HUES64 (cell line): ENCODE results near the gene PRELID3B.

Experiments
- H3K27ac ChIP-seq: 2 replicates; pipeline ENCODE4 v1.7.0; 2013; ENCODE audit warnings: low read depth, low read length, inconsistent platforms
- H3K27me3 ChIP-seq: 2 replicates; pipeline ENCODE4 v1.6.1; 2013; ENCODE audit warnings: mild to moderate bottlenecking, low read length; ENCODE audit not compliant: insufficient read depth
- H3K36me3 ChIP-seq: 2 replicates; pipeline ENCODE4 v1.6.1; 2013; ENCODE audit warnings: mild to moderate bottlenecking, low read length; ENCODE audit not compliant: insufficient read depth
- H3K4me1 ChIP-seq: 2 replicates; pipeline ENCODE4 v1.6.1; 2013; ENCODE audit warnings: mild to moderate bottlenecking, low read length, moderate library complexity; ENCODE audit not compliant: insufficient read depth
- H3K4me3 ChIP-seq: 2 replicates; pipeline ENCODE4 v1.5.1; 2013; ENCODE audit warnings: mild to moderate bottlenecking, low read length, moderate library complexity
- H3K9ac ChIP-seq: 2 replicates; pipeline ENCODE4 v1.6.1; 2013; ENCODE audit warnings: mild to moderate bottlenecking, low read depth, low read length
- H3K9me3 ChIP-seq: 2 replicates; pipeline ENCODE4 v1.6.1; 2013; ENCODE audit warnings: low read depth, low read length; ENCODE audit not compliant: insufficient read depth
- WGBS: fragments of 150-250, 120-280 bp; methylation state at CpG from one replicate; pipeline ENCODE4 v1.1.7; 2013; ENCODE audit warnings: missing lambda C conversion rate; 5-methylcytosine and 5-hydroxymethylcytosine counted together

Gene PRELID3B

DNA sequence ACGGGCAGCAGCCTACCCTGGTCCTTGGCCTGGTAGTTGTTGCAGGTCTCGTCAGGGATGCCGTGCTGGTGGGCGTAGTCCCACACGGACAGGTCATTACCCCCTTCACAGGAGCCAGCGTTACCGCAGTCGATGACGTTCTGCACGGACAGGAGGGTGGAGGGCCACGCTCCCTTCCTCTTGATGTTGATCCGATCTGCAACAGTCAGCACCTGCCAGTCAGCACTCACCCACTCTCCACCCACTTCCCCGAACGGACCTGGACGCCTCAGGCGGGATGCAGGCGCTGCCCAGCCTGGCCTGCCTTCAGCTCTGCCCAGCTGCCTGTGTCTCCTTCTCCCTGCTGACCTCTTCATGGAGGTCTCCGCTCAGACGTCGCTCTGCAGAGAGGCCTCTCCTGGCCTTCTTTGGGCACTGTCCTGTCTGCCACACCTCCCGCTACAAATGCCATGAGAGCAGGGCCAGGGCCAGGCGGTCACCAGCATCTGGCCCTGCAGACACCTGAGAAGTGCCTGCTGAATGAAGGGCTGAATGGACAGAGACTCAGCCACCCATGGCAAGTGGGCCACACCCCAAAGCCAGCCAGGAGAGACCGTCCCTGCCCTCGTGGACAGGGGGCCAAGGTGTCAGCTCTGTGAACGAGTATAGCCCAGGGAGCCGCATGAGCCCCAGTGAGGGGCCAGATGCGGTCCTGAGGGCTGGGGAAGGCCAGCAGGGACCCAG lies 41.0 kb downstream of the PRELID3B start:
- H3K9me3 ChIP-seq, result no peaks in the 10 kb centered on the region
- no peak overlapping the region for H3K9ac ChIP-seq
- no peak overlapping the region for H3K4me3 ChIP-seq
- peaks cover 8% of the 10 kb centered on the region; the same call in 1 of the 2 replicates for H3K27me3 ChIP-seq
- peaks cover 12% of the 10 kb centered on the region for H3K36me3 ChIP-seq
- H3K27ac ChIP-seq, result no peak overlapping the region
- no peaks in the 10 kb centered on the region for H3K4me1 ChIP-seq
- 95% methylated on average over 27 of the region's 27 CpGs for WGBS

GRCh38 chr20:59001068-59001448 lies 41.5 kb downstream of the PRELID3B start:
- Histone ChIP-seq H3K27ac (no peak overlapping the region), H3K27me3 (peaks cover 3% of the 10 kb centered on the region; the same call in 1 of the 2 replicates), H3K4me1 (no peaks in the 10 kb centered on the region), H3K36me3 (peaks cover 17% of the 10 kb centered on the region), H3K9me3 (no peaks in the 10 kb centered on the region), H3K4me3 (no peak overlapping the region), H3K9ac (no peak overlapping the region)
- WGBS, result 91% methylated on average over 13 of the region's 13 CpGs

- Histone ChIP-seq H3K4me3 (no peak overlapping the region), H3K36me3 (peaks cover 25% of the 10 kb centered on the region), H3K27ac (no peak overlapping the region), H3K9ac (no peak overlapping the region), H3K9me3 (no peaks in the 10 kb centered on the region), H3K27me3 (no peaks in the 10 kb centered on the region), H3K4me1 (no peaks in the 10 kb centered on the region)
- WGBS, result 69% methylated on average over 3 of the region's 3 CpGs
Observed at GRCh38 chr20:59000326-59000725, 42.3 kb downstream of the PRELID3B start.

DNA sequence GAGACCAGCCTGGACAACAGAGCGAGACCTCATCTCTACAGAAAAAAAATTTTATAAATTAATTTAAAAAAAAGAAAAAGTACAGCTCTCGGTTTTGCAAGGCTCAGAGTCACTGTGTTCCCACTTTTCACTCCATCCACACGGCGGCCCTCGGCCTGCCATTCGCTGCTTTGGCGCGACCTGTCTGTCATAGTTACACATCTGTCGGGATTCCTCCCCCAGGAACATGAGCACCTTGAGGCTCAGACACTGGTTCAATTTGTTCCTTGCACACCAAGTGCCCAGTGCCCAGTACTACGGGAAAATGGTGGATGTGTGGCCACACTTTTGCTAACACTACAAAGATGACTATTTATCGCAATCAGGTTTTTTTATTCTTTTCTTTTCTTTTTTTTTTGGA lies 43.9 kb downstream of the PRELID3B start:
- 90% methylated on average over 10 of the region's 11 CpGs for WGBS

DNA sequence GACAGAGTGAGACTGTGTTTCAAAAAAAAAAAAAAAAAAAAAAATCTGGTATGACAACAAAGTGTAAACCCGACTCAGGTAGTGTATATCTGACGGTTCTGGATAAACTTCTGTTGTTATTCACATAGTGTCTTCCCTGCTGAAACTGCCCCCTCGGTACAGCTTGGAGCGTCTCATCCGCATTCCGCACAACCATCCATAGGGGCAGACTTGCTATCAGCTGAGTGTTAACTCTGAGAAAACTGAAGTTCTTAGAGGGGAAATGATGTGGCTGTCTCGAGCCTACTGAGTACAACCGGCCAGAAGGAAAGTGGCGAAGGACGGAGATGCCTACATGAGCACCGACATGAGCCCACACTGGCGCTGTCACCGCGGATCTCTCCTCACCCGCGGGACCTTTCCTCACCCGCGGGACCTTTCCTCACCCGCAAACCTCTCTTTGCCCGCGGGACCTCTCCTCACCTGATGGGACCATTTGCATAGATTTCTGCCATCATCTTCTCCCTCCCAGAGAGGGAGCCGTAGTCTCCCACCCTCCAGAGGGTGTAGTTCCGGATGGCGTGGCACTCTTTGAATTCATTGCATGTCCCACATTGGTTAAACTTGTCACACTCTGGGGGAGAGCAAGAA lies 45.3 kb downstream of the PRELID3B start:
- H3K4me1 ChIP-seq, result no peaks in the 10 kb centered on the region
- 95% methylated on average over 24 of the region's 24 CpGs for WGBS
- H3K27me3 ChIP-seq, result no peaks in the 10 kb centered on the region
- H3K4me3 ChIP-seq, result no peak overlapping the region
- no peak overlapping the region for H3K27ac ChIP-seq
- no peaks in the 10 kb centered on the region for H3K9me3 ChIP-seq
- peaks cover 55% of the 10 kb centered on the region for H3K36me3 ChIP-seq
- no peak overlapping the region for H3K9ac ChIP-seq

More for the DNA sequence above, 43.9 kb downstream of the PRELID3B start:
- H3K36me3 ChIP-seq, result peaks cover 41% of the 10 kb centered on the region
- no peaks in the 10 kb centered on the region for H3K27me3 ChIP-seq
- no peak overlapping the region for H3K4me3 ChIP-seq
- no peaks in the 10 kb centered on the region for H3K9me3 ChIP-seq
- H3K9ac ChIP-seq, result no peak overlapping the region
- no peaks in the 10 kb centered on the region for H3K4me1 ChIP-seq
- H3K27ac ChIP-seq, result no peak overlapping the region

GRCh38 chr20:58996226-58996611 lies 46.4 kb downstream of the PRELID3B start:
- Histone ChIP-seq H3K27me3 (no peaks in the 10 kb centered on the region), H3K27ac (no peak overlapping the region), H3K4me3 (no peak overlapping the region), H3K4me1 (no peaks in the 10 kb centered on the region), H3K9ac (no peak overlapping the region), H3K9me3 (no peaks in the 10 kb centered on the region), H3K36me3 (peaks cover 65% of the 10 kb centered on the region)
- 95% methylated on average over 12 of the region's 12 CpGs for WGBS

- 94% methylated on average over 18 of the region's 18 CpGs for WGBS
- Histone ChIP-seq H3K36me3 (peaks cover 71% of the 10 kb centered on the region), H3K27ac (no peak overlapping the region)
Observed at GRCh38 chr20:58995461-58996225, 46.9 kb downstream of the PRELID3B start.

GRCh38 chr20:58994390-58995159 lies 48.0 kb downstream of the PRELID3B start:
- Histone ChIP-seq H3K4me1 (no peaks in the 10 kb centered on the region), H3K27ac (no peak overlapping the region), H3K9ac (no peak overlapping the region), H3K9me3 (no peaks in the 10 kb centered on the region), H3K36me3 (peaks cover 80% of the 10 kb centered on the region), H3K4me3 (no peak overlapping the region), H3K27me3 (no peaks in the 10 kb centered on the region)
- WGBS, result 91% methylated on average over 17 of the region's 17 CpGs

More at GRCh38 chr20:58995461-58996225, 46.9 kb downstream of the PRELID3B start:
- Histone ChIP-seq H3K9ac (no peak overlapping the region), H3K9me3 (no peaks in the 10 kb centered on the region), H3K4me3 (no peak overlapping the region), H3K4me1 (no peaks in the 10 kb centered on the region), H3K27me3 (no peaks in the 10 kb centered on the region)

DNA sequence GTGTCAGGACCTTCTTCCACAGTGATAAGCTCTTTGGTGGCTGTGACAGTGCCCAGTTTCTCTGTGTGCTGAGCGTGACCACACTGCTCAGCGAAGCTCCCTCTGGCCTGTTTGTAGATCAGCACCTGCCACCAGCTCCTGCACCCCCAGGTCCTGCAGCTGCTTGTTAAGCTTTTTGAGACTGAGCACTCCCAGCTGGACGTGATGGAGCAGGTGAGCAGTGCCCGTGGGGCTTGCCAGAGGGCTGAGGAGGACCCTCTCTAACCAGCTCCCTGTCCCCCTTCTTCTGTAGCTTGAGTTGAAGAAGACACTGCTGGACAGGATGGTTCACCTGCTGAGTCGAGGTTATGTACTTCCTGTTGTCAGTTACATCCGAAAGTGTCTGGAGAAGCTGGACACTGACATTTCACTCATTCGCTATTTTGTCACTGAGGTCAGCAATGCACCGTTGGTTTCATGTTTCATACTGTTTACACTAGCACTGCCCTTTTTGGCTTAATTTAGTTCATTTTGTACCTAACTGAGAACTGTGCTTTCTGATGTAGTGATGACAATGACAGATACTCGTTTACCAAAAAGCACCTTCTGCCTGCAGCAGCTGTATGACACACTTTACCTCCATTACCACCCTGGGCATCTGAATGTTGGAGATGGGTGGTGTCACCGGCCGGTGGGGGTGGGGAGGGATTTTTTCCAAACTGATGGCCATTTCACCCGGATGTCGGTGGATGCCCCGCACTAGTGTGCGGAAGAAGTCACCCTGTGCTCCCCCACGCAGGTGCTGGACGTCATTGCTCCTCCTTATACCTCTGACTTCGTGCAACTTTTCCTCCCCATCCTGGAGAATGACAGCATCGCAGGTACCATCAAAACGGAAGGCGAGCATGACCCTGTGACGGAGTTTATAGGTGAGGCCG lies 49.0 kb downstream of the PRELID3B start:
- Histone ChIP-seq H3K27me3 (no peaks in the 10 kb centered on the region), H3K4me1 (no peaks in the 10 kb centered on the region), H3K27ac (no peak overlapping the region), H3K4me3 (no peak overlapping the region), H3K9ac (no peak overlapping the region), H3K36me3 (peaks cover 90% of the 10 kb centered on the region), H3K9me3 (no peaks in the 10 kb centered on the region)
- 95% methylated on average over 23 of the region's 23 CpGs for WGBS

- H3K9ac ChIP-seq, result no peak overlapping the region
- no peak overlapping the region for H3K4me3 ChIP-seq
- no peaks in the 10 kb centered on the region for H3K27me3 ChIP-seq
- WGBS, result 100% methylated on average over 3 of the region's 3 CpGs
- H3K27ac ChIP-seq, result no peak overlapping the region
- peaks cover 97% of the 10 kb centered on the region for H3K36me3 ChIP-seq
- no peaks in the 10 kb centered on the region for H3K9me3 ChIP-seq
- H3K4me1 ChIP-seq, result no peaks in the 10 kb centered on the region
Observed at GRCh38 chr20:58992911-58993310, 49.7 kb downstream of the PRELID3B start.
